Measurements from ENCODE around the gene L1CAM.

The L1CAM gene

GRCh38 chrX:153861733-153862310, 24.2 kb downstream of the L1CAM start:
- no peak for FAIRE-seq

GRCh38 chrX:153861151-153861550, 24.8 kb downstream of the L1CAM start:
- FAIRE-seq = no peak

- no peak for FAIRE-seq
These were observed 28.5 kb downstream of the L1CAM start for GRCh38 chrX:153857348-153857903.

GRCh38 chrX:153854702-153855101, 31.3 kb downstream of the L1CAM start:
- FAIRE-seq = no peak

GRCh38 chrX:153853902-153854267, 32.1 kb downstream of the L1CAM start:
- no peak for FAIRE-seq

- no peak for FAIRE-seq
These were observed 32.6 kb downstream of the L1CAM start for GRCh38 chrX:153853180-153853901.

- FAIRE-seq = no peak
These were observed 34.0 kb downstream of the L1CAM start for GRCh38 chrX:153851981-153852380.

GRCh38 chrX:153848325-153848724, 37.6 kb downstream of the L1CAM start:
- no peak for FAIRE-seq

GRCh38 chrX:153845842-153846241, 40.1 kb downstream of the L1CAM start:
- no peak for FAIRE-seq

GRCh38 chrX:153845195-153845594, 40.8 kb downstream of the L1CAM start:
- no peak for FAIRE-seq

GRCh38 chrX:153844509-153845082, 41.4 kb downstream of the L1CAM start:
- no peak for FAIRE-seq

GRCh38 chrX:153836921-153837320, 49.1 kb downstream of the L1CAM start:
- no peak for FAIRE-seq

GRCh38 chrX:153832728-153833127, 53.2 kb downstream of the L1CAM start:
- no peak for FAIRE-seq

- no peak for FAIRE-seq
These were observed 54.4 kb downstream of the L1CAM start for GRCh38 chrX:153831429-153832150.

- no peak for FAIRE-seq
These were observed 55.1 kb downstream of the L1CAM start for GRCh38 chrX:153830640-153831428.

GRCh38 chrX:153829799-153830639, 56.0 kb downstream of the L1CAM start, which contains the start of gene PDZD4:
Gene PDZD4 (minus strand): TSS chrX:153830544. CDS start chrX:153830298, 246 bp downstream.
- no peak for FAIRE-seq

GRCh38 chrX:153829549-153829798, 56.5 kb downstream of the L1CAM start:
- FAIRE-seq = no peak

GRCh38 chrX:153828723-153829548, 57.0 kb downstream of the L1CAM start:
- no peak for FAIRE-seq

- no peak for FAIRE-seq
These were observed 57.7 kb downstream of the L1CAM start for GRCh38 chrX:153828308-153828707.

GRCh38 chrX:153827903-153828302, 58.1 kb downstream of the L1CAM start:
- no peak for FAIRE-seq

- FAIRE-seq = no peak
These were observed 59.0 kb downstream of the L1CAM start for GRCh38 chrX:153827016-153827415.

Measured in islet of Langerhans (tissue), 1 donor.